ENCODE data around the gene B3GALT6. TPM values are rescaled to one million over a fixed set of nuclear protein-coding genes. Genes with fewer than 3 reads are reported as not detected.

B3GALT6 gene
- total RNA-seq, 4 donors from 2014 or later, result 12.3 to 24.1 (median 15.0) TPM

DNA sequence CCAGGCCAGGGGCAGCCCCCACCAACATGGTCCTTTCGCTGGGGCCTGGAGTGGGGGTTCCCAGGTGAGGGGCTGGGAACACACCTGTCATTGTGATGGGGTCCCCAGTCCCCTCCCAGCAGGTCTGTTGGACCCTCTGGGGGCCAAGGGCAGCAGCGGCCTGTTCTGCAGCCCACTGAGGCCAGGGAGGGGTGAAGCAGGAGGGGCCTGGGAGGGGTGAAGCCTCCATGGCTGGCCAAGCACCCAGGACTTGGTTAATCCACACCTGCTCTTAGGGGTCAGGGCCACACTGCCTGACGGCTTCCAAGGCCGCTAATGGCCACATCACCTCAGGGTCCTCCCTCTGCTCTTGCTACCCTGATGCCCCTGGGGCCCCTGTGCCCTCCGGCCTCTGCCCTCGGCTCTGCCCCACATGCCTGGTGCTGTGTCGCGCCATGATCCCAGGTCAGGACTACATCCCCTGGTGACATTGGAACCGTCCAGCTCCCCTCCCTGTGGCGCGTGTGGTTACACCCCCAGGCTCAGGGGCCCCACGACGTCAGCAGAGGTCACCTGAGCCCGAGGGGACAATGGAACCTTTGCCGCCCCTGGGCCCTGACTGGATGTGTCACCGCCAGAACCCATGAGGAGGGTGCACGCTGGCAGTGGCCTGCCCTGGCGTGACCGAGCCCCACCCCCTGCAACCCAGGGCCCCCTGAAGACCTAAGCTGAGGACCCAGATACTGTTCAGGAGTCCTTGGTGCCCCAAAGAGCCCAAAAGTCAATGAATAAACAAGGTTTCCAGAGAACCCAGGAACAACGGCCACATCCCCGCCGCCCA is 32.7 kb upstream of the B3GALT6 start:
- Histone ChIP-seq H3K27ac (no peak overlapping the region), H3K9me3 (peaks cover 0 to 15% (median 0%) of the 10 kb centered on the region in 3 donors), H3K27me3 (peaks cover 48% of the 10 kb centered on the region), H3K4me3 (no peak overlapping the region), H3K36me3 (no peaks in the 10 kb centered on the region), H3K4me1 (peaks cover 0 to 12% (median 0%) of the 10 kb centered on the region in 3 donors)
- WGBS, 2 donors (ENCODE audit: low coverage in 1 of 2), result no CpG with 5 or more reads among the region's 22 CpGs
- ATAC-seq, result no peak
- TF ChIP-seq POLR2AphosphoS5 (IDR thresholded peaks at IDR 0.05) (no peak), POLR2A (IDR thresholded peaks at IDR 0.05) (no peak), EP300 (IDR thresholded peaks at IDR 0.05) (no peak)
- TF ChIP-seq, protein P1, sequence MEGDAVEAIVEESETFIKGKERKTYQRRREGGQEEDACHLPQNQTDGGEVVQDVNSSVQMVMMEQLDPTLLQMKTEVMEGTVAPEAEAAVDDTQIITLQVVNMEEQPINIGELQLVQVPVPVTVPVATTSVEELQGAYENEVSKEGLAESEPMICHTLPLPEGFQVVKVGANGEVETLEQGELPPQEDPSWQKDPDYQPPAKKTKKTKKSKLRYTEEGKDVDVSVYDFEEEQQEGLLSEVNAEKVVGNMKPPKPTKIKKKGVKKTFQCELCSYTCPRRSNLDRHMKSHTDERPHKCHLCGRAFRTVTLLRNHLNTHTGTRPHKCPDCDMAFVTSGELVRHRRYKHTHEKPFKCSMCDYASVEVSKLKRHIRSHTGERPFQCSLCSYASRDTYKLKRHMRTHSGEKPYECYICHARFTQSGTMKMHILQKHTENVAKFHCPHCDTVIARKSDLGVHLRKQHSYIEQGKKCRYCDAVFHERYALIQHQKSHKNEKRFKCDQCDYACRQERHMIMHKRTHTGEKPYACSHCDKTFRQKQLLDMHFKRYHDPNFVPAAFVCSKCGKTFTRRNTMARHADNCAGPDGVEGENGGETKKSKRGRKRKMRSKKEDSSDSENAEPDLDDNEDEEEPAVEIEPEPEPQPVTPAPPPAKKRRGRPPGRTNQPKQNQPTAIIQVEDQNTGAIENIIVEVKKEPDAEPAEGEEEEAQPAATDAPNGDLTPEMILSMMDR (IDR thresholded peaks at IDR 0.05), result no peak

DNA sequence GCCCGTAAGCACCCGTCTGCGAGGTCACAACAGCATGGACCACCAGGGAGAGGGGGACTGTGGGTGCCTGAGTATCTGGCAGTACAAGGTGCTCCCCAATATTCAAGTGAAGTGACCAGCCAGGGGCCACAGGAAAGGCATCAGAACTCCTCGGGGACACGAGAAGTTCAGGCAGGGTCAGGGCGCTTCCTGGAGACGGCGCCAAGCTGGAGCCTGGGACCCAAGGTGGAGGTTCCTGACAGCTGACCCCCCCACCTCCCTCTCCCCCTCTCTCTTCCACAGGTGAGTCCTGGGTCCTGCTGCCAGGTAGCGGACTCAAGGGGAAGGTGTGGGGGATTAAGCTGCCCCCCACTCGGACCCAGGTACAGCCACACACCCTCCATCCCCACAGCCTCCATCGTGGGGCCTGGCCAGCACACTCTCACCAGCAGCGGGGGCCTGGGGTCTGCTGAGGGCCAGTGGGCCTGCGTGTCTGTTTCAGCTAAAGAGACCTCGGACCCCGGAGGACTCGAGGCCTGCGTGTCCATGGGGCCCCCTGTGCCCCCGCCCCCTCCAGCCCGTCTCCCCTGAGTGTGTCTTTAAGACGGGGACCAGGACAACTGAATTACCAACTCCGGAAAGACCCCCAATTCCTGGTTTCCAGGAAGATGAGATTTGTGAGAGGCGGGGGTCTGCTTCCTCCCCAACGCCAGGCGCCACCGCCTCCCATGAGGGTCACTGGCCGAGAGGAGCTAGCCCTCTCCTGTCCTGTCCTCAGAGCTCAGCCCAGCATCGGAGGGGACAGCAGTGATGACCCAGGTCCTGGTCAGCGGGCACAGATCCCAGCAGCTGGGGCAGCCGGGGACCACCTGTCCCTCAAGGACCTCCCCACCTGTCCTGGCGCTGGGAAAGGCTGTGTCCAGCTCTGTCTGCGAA is 31.8 kb upstream of the B3GALT6 start:
- 71% methylated on average over 3 of the region's 31 CpGs; no CpG with 5 or more reads in 1 of the 2 donors for WGBS, 2 donors (ENCODE audit: low coverage in 1 of 2)
- TF ChIP-seq, protein P1 (IDR thresholded peaks at IDR 0.05), result no peak
- TF ChIP-seq EP300 (IDR thresholded peaks at IDR 0.05) (no peak), POLR2A (IDR thresholded peaks at IDR 0.05) (no peak), POLR2AphosphoS5 (IDR thresholded peaks at IDR 0.05) (no peak)
- H3K27ac ChIP-seq, result peak overlapping the region in 1 of 4 donors; percentile 56
- H3K4me3 ChIP-seq, result peak overlapping the region in 1 of 2 donors; percentile 58
- peaks cover 56% of the 10 kb centered on the region for H3K27me3 ChIP-seq
- peaks cover 0 to 6% (median 0%) of the 10 kb centered on the region in 3 donors for H3K9me3 ChIP-seq
- ATAC-seq, result no peak
- H3K4me1 ChIP-seq, result peaks cover 0 to 12% (median 0%) of the 10 kb centered on the region in 3 donors
- no peaks in the 10 kb centered on the region for H3K36me3 ChIP-seq

DNA sequence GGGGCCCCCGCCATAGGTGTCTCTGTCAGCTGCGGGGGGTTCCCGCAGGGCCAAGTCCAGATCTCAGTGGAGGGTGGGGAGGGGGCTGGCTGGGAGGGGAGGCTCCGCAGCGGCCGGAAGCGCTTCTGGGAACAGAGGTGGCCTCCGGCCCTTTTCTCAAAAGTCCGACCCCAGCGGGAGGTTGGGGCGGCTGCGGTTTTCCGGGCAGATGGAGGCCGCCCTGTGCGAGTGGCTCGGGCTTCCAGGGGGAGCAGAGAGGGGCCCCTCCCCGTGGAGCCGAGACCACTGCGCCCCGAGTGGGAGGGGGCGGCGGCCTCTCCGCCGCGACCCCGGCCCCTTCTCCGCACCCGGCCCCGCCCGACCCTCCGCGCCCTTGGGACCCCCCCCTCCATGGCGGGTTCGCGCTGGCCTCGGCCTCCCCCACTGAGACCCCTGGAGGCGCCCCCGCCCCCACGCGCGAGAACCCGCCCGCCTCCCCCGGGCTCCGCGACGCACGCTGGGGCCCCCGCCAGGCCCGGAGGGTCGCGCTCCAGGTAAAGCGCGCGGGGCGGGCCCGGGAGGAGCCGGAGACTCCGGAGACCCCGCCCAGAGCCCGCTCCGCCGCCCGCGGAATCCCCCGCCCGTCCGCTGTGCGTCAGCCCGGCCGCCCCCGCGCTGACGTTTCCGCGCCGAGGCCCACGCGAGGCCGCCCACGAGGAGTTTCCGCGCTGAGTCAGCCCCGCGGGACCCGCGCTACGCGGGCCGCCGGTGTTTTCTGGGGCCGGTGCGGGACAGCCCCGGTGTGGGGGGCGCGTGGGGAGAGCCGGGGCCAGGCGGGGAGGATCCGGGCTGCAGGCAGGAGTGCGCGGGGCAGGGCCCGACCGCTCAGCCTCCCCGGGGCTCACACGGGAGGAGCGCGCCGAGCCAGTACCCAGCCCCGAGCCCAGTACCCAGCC is 30.9 kb upstream of the B3GALT6 start:
- ATAC-seq, result peak; percentile 47
- no CpG with 5 or more reads among the region's 109 CpGs for WGBS, 2 donors (ENCODE audit: low coverage in 1 of 2)
- H3K4me3 ChIP-seq, result peak overlapping the region; percentile 27 to 58
- no peaks in the 10 kb centered on the region for H3K36me3 ChIP-seq
- H3K4me1 ChIP-seq, result peaks cover 0 to 21% (median 1%) of the 10 kb centered on the region in 3 donors
- H3K27ac ChIP-seq, result peak overlapping the region in 1 of 4 donors; percentile 56
- TF ChIP-seq, protein P1 (IDR thresholded peaks at IDR 0.05), result no peak
- TF ChIP-seq EP300 (IDR thresholded peaks at IDR 0.05) (no peak), POLR2A (IDR thresholded peaks at IDR 0.05) (no peak), POLR2AphosphoS5 (IDR thresholded peaks at IDR 0.05) (no peak)
- no peaks in the 10 kb centered on the region for H3K9me3 ChIP-seq
- H3K27me3 ChIP-seq, result peaks cover 66% of the 10 kb centered on the region

DNA sequence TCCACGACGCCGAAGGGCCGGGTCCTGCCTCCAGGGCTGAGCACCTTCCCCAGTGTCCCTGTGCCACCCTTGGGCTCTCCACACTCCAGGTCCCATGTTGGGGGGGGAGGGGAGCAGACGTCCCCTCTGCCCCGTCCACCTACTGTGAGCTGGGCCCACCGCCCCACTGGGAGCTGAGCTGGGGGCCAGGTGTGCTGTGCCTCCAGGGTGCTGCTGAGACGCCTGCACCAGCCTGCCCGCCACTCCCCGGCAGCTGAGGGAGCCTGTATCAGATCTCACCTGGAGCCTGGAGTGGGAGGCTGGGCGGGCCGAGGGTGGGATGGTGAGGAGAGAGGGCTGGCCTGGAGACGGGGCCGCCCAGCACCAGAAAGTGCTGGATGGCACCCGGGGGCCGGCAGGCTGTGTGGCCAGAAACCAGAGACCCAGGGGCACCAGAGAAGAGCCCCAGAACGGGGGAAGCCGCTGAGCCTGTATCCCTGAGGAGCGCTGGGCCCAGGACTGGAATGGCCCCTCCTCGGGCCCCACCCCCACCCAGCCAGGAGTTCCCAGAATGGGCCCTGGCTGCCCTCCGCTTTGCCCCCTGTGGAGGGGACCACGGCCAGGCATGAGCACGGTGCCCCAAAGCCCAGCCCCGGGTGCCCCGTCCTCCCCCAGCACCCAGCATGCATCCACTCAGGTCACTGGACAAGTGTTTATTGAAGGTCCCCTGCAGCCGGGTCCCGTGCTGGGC is 29.0 kb upstream of the B3GALT6 start:
- Histone ChIP-seq H3K36me3 (no peaks in the 10 kb centered on the region), H3K4me1 (peaks cover 0 to 34% (median 6%) of the 10 kb centered on the region in 3 donors), H3K4me3 (no peak overlapping the region), H3K27me3 (peaks cover 84% of the 10 kb centered on the region), H3K9me3 (no peaks in the 10 kb centered on the region), H3K27ac (no peak overlapping the region)
- ATAC-seq, result no peak
- TF ChIP-seq, protein P1 (IDR thresholded peaks at IDR 0.05), result no peak
- TF ChIP-seq POLR2A (IDR thresholded peaks at IDR 0.05) (no peak), EP300 (IDR thresholded peaks at IDR 0.05) (no peak), POLR2AphosphoS5 (IDR thresholded peaks at IDR 0.05) (no peak)
- no CpG with 5 or more reads among the region's 27 CpGs for WGBS, 2 donors (ENCODE audit: low coverage in 1 of 2)

Measured in gastroesophageal sphincter (tissue), 4 donors.